ENCODE data around the gene PSAPL1. TPM values are rescaled to one million over a fixed set of nuclear protein-coding genes. Genes with fewer than 3 reads are reported as not detected.

The PSAPL1 gene
- polyA plus RNA-seq, 6 donors from 2014 or later = not detected

DNA sequence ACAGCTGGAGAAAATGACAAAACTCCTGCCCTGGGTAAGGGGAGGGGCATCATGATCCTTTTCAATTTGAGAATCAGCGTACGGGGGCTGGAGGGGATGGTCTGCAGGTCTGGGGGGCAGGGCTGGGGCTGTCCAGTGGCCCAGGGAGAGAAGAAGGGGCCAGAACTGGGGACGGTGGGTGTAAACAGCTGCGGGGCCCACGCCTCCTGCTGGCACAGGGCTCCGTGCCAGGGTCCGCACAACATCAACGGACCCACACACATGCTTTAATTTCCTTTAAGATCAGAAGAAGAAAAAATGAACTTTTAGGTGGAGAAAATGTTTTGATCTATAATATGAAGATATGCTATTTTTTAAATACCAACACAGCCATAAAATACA is 52.1 kb downstream of the PSAPL1 start:
- ATAC-seq (ENCODE audit: low read depth in 2 of 2) (no peak), DNase-seq (no peak)
- Mint-ChIP-seq H3K36me3 (no peaks in the 10 kb centered on the region), H3K4me3 (no peak overlapping the region), H3K9me3 (peaks cover under 1 to 12% (median 8%) of the 10 kb centered on the region in 7 donors), H3K27me3 (peaks cover 8 to 24% (median 14%) of the 10 kb centered on the region in 3 donors), H3K4me1 (peaks cover 0 to 3% (median 0%) of the 10 kb centered on the region in 3 donors), H3K27ac (peak overlapping the region in 1 of 6 donors; percentile 60)

DNA sequence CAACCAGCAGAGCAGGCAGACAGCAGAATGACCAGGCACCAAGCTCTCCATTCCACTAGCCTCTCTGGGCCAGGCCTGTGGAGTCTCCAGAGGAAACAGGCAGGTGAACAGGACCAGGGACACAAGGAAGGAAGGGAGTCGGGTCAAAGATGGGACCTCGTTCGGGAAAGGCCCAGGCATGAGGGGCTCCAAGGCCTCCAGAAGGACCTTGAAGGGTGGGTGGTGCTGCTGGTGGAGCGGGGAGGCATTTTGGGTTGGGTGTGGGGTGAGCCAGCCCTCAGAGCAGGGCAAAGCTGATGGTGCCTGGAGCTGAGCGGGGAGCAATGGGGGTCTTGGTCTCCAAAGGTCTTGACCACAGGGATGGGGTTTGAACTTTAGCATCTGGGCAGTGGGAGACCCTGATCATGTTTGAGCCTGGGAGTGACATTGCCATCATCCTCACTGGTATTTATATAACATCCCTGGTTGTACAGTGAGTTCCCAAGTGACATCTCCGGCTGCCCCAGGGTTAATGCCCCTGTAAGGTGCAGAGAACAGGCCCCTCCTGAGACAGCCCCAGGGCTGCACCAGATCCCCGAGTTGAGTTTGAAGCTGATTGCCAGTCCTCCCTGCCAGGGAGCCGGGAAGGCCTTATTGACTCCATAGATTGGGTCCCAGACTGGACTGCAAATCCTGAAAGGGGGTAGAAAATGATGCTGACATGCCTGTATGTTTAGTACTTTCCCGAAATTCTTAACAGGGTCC is 52.7 kb downstream of the PSAPL1 start:
- no peak for ATAC-seq (ENCODE audit: low read depth in 2 of 2)
- Mint-ChIP-seq H3K4me3 (peak overlapping the region in 1 of 8 donors; percentile 72), H3K36me3 (no peaks in the 10 kb centered on the region), H3K27me3 (peaks cover 13 to 30% (median 17%) of the 10 kb centered on the region in 3 donors), H3K9me3 (peaks cover 0 to 16% (median 8%) of the 10 kb centered on the region in 7 donors), H3K27ac (peak overlapping the region in 1 of 6 donors; percentile 60), H3K4me1 (no peaks in the 10 kb centered on the region)
- DNase-seq = no peak

DNA sequence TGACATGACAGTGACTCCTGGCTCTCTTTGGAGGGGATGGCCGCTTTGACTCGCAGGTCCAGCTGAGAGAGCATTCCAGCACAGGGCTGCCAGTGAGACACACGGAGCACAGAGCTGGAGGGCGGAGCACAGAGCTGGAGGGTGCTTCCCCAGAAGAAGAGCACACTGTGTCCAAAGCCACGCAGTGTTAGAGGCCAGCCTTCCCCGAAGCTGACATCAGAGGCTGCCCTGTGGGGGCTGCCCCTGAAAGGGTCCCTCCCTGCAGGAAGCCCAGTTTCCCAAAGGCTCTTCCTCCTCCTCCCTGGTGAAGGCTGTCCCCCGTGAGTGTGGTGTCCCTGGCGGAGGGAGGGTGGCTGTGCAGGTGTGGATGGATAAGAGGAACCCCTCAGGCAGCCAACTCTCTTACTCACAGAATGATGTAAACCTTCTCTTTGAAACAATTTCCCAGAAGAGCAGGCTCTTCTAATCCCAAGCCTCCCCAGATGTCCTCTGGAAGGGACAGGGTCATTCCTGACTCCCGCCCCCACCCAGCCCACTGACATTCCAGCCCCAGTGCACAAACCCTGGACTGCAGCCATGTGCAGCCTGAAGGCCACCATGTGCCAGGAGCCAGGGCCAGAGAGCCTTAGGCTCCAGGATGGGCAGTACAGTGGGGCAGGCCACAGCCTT is 53.4 kb downstream of the PSAPL1 start:
- no peak for DNase-seq
- no peaks in the 10 kb centered on the region for H3K36me3 Mint-ChIP-seq
- peaks cover 15 to 37% (median 17%) of the 10 kb centered on the region in 3 donors for H3K27me3 Mint-ChIP-seq
- H3K4me1 Mint-ChIP-seq = no peaks in the 10 kb centered on the region
- peaks cover 0 to 16% (median 8%) of the 10 kb centered on the region in 7 donors for H3K9me3 Mint-ChIP-seq
- no peak for ATAC-seq (ENCODE audit: low read depth in 2 of 2)
- H3K4me3 Mint-ChIP-seq = peak overlapping the region in 2 of 8 donors; percentile 6 to 72
- no peak overlapping the region for H3K27ac Mint-ChIP-seq

Other genes starting within 250 kb of the PSAPL1 start
- gene SORCS2, start 242.4 kb downstream of the PSAPL1 start, polyA plus RNA-seq (ENCODE audit: low read depth in 6 of 6) = not detected